K562 (cell line): Measurements from ENCODE around the gene F2RL2. TPM values are rescaled to one million over a fixed set of nuclear protein-coding genes. Genes with fewer than 3 reads are reported as not detected.

ENCODE experiments used
- ATAC-seq: fragments of 200-7000 bp; cut with Tn5 transposase; 3 replicates; pipeline ENCODE4 v1.9.1; 2020; ENCODE audit warnings: moderate library complexity
- BruUV-seq: library from RNA; stranded (reverse); fragments of 400-500 nt; replicated peaks from 2 replicates; lab custom pipeline; 2021; lab: Mats Ljungman, UMichigan
- CTCF ChIA-PET: fragments of 300-600 bp; formaldehyde crosslinking; extraction: SDS; loops from one replicate; lab custom pipeline; 2021; ENCODE audit warnings: low intra/inter-chr PET ratio; lab: Yijun Ruan, JAX
- POLR2A ChIA-PET: fragments of 300-600, 350-650 bp; sonication (Branson Sonifier 250); formaldehyde crosslinking; extraction: SDS; loops from one replicate; lab custom pipeline; 2021; ENCODE audit warnings: antibody characterized with exemption, inconsistent platforms; lab: Yijun Ruan, JAX
- DNase-seq, 4 experiments: peaks; one replicate each; pipeline versions ENCODE4 v3.0.0 to v3.0.0-alpha.2; 2011 to 2018; ENCODE audit warnings: low spot score in 3 of 4, mixed read lengths in 3 of 4; ENCODE audit errors: extremely low read depth in 1 of 4
- FAIRE-seq: peaks from 2 replicates; lab custom pipeline; 2011; peaks lifted over from hg19 to GRCh38; lab: Jason Lieb, UNC
- H2AFZ ChIP-seq: 2 replicates; pipeline ENCODE4 v1.6.0; 2011; ENCODE audit warnings: low read depth, low read length, control low read depth, inconsistent platforms
- H3K27ac ChIP-seq: fragments of 200-600 bp; 3 replicates; pipeline ENCODE4 v1.8.0; 2011; ENCODE audit warnings: low read depth, mild to moderate bottlenecking, control low read depth, inconsistent platforms, low read length, moderate library complexity, mixed read lengths; ENCODE audit errors: extremely low read depth
- H3K27me3 ChIP-seq, 2 experiments: fragments of 300-600 bp in 1 of 2; 2 replicates in 1 of 2; 3 replicates in 1 of 2; pipeline versions ENCODE4 v1.6.0 to v1.8.0; 2011; ENCODE audit warnings: inconsistent platforms in 2 of 2, low read length in 2 of 2, mild to moderate bottlenecking in 1 of 2, mixed read lengths in 1 of 2, moderate library complexity in 1 of 2; ENCODE audit not compliant: control insufficient read depth in 2 of 2, insufficient read depth in 2 of 2
- H3K36me3 ChIP-seq: fragments of 300-600 bp; 3 replicates; pipeline ENCODE4 v1.8.0; 2011; ENCODE audit warnings: mild to moderate bottlenecking, low read length, inconsistent platforms; ENCODE audit not compliant: control insufficient read depth, insufficient read depth
- H3K4me1 ChIP-seq, 2 experiments: fragments of 200-600 bp in 1 of 2; replicated peaks in 1 of 2; 2 replicates in 1 of 2; 3 replicates in 1 of 2; pipeline versions ENCODE4 v1.5.1 to v1.8.0; 2011; ENCODE audit warnings: inconsistent platforms in 2 of 2, low read length in 2 of 2, mild to moderate bottlenecking in 1 of 2, mixed read lengths in 1 of 2, moderate library complexity in 1 of 2; ENCODE audit not compliant: control insufficient read depth in 2 of 2, insufficient read depth in 2 of 2
- H3K4me2 ChIP-seq: 2 replicates; pipeline ENCODE4 v1.6.1; 2011; ENCODE audit warnings: low read length, control low read depth, inconsistent platforms, mixed read lengths; ENCODE audit not compliant: insufficient read depth
- H3K4me3 ChIP-seq: fragments of 200-600 bp; sonication (generic), shearing (Covaris generic); 2 replicates; pipeline ENCODE4 v1.5.1; 2016; ENCODE audit warnings: control low read depth, inconsistent platforms
- H3K79me2 ChIP-seq: fragments of 200-600 bp; 3 replicates; pipeline ENCODE4 v1.8.0; 2011; ENCODE audit warnings: low read length, inconsistent platforms; ENCODE audit not compliant: control insufficient read depth, insufficient read depth
- H3K9ac ChIP-seq, 2 experiments: 2 replicates each; pipeline versions ENCODE4 v1.6.0 to v1.6.1; 2011; ENCODE audit warnings: low read depth in 2 of 2, low read length in 2 of 2, control low read depth in 1 of 2, inconsistent platforms in 1 of 2, mild to moderate bottlenecking in 1 of 2, mixed read lengths in 1 of 2; ENCODE audit not compliant: insufficient read depth in 1 of 2
- H3K9me1 ChIP-seq: one replicate; pipeline ENCODE4 v1.6.0; 2011; ENCODE audit warnings: inconsistent platforms, mild to moderate bottlenecking, low read length, moderate library complexity; ENCODE audit not compliant: control insufficient read depth, insufficient read depth
- H3K9me3 ChIP-seq: replicated peaks from 2 replicates; pipeline ENCODE4 v1.5.1; 2011; ENCODE audit warnings: low read depth, low read length, inconsistent platforms; ENCODE audit not compliant: control insufficient read depth, insufficient read depth
- H4K20me1 ChIP-seq: replicated peaks from 2 replicates; pipeline ENCODE4 v1.6.1; 2011; ENCODE audit warnings: low read length, inconsistent platforms, mixed read lengths; ENCODE audit not compliant: control insufficient read depth, insufficient read depth
- DPF2 ChIP-seq: fragments of 450-650 bp; IDR thresholded peaks from 2 replicates; pipeline ENCODE4 v1.6.1; 2016
- EHMT2 ChIP-seq: fragments of 450-650 bp; IDR thresholded peaks from 2 replicates; pipeline ENCODE4 v1.6.1; 2018; ENCODE audit warnings: antibody characterized with exemption
- ESRRA ChIP-seq: fragments of 450-650 bp; IDR thresholded peaks from 2 replicates; pipeline ENCODE4 v1.6.1; 2014; ENCODE audit warnings: low read depth, mild to moderate bottlenecking, moderate library complexity, borderline replicate concordance
- FOXK2 ChIP-seq, 2 experiments: fragments of 450-650 bp; IDR thresholded peaks in 1 of 2; conservative IDR thresholded peaks in 1 of 2; 2 replicates each; pipeline ENCODE4 v1.6.1; 2016; ENCODE audit warnings: low read depth in 2 of 2, mild to moderate bottlenecking in 1 of 2
- FOXM1 ChIP-seq, 2 experiments: fragments of 450-650 bp in 1 of 2; sonication (generic) in 1 of 2; formaldehyde crosslinking in 1 of 2; IDR thresholded peaks; 2 replicates each; pipeline versions ENCODE4 v1.6.1 to v1.9.0; 2017 to 2022; ENCODE audit warnings: low read depth in 2 of 2, mild to moderate bottlenecking in 2 of 2, missing genetic modification reagents in 1 of 2, moderate library complexity in 1 of 2
- NR2C1 ChIP-seq, 2 experiments: fragments of 450-650 bp; IDR thresholded peaks; 2 replicates each; pipeline ENCODE4 v1.6.1; 2017; ENCODE audit warnings: mild to moderate bottlenecking in 2 of 2, antibody characterized with exemption in 1 of 2, inconsistent platforms in 1 of 2, missing compliant biosample characterization in 1 of 2, missing genetic modification characterization in 1 of 2
- PML ChIP-seq: IDR thresholded peaks from 2 replicates; pipeline ENCODE4 v1.6.1; 2012; ENCODE audit warnings: low read length, inconsistent platforms
- RBM15 ChIP-seq: fragments of 200-400 bp; formaldehyde crosslinking; IDR thresholded peaks from 2 replicates; pipeline ENCODE4 v1.6.1; 2018; ENCODE audit warnings: mild to moderate bottlenecking, low read length, moderate library complexity; ENCODE audit not compliant: insufficient read depth
- SPI1 ChIP-seq: IDR thresholded peaks from 2 replicates; pipeline ENCODE4 v1.6.1; 2011; ENCODE audit warnings: low read depth, low read length, control low read depth, borderline replicate concordance
- ZNF584 ChIP-seq: fragments of 200-800 bp; sonication (Bioruptor generic); IDR thresholded peaks from 2 replicates; pipeline ENCODE4 v1.6.1; 2016; ENCODE audit warnings: low read depth, mild to moderate bottlenecking, missing genetic modification characterization, missing compliant biosample characterization
- ZNF655 ChIP-seq: fragments of 250-450 bp; sonication (Bioruptor Pico); IDR thresholded peaks from 2 replicates; pipeline ENCODE4 v1.5.0; 2021
- WGBS: fragments of 100-300 bp; shearing (Covaris generic); methylation state at CpG from one replicate; pipeline ENCODE4 v1.1.6; 2016; ENCODE audit warnings: low coverage, mixed read lengths; ENCODE audit not compliant: insufficient coverage; ENCODE audit errors: missing lambda C conversion rate; 5-methylcytosine and 5-hydroxymethylcytosine counted together
- in situ Hi-C: fragments of 300-500 bp; cut with MboI; formaldehyde crosslinking; loops from 4 replicates; pipeline ENCODE4 v1.15.0; 2018; ENCODE audit warnings: inconsistent platforms, mixed read lengths
- intact Hi-C: fragments of 100-400 bp; cut with micrococcal nuclease; formaldehyde crosslinking; loops from 2 replicates; pipeline ENCODE4 v1.14.2; 2022
- polyA plus RNA-seq, 8 experiments: library from polyadenylated mRNA; depleted of rRNA in 4 of 8; stranded (reverse) in 5 of 8; unstranded in 3 of 8; fragments of >200 nt; fragmentation: Nextera tagmentation in 2 of 8; fragmentation: Illumina TruSeq in 1 of 8; extraction: Ambion mirVana in 2 of 8; extraction: Trizol in 1 of 8; gene quantifications; 2 replicates each; pipeline versions ENCODE4 v1.2.1 to v1.2.3, GENCODE V29; 2011 to 2014; ENCODE audit warnings: inconsistent platforms in 1 of 8, missing spikeins in 1 of 8
- total RNA-seq, 7 experiments: library from RNA; depleted of rRNA in 6 of 7; stranded (reverse); fragments of >200 nt in 6 of 7; fragmentation: Illumina TruSeq in 2 of 7; extraction: Trizol in 2 of 7; gene quantifications; 2 replicates each; pipeline versions ENCODE4 v1.2.1 to v1.2.3, GENCODE V29; 2011 to 2021; ENCODE audit warnings: low replicate concordance in 1 of 7
- TF ChIP-seq, protein P1 (sequence below): sonication (generic); formaldehyde crosslinking; IDR thresholded peaks from 2 replicates; pipeline ENCODE4 v1.8.0; 2022; ENCODE audit warnings: mild to moderate bottlenecking, low read depth, missing genetic modification reagents

The F2RL2 gene
- total and polyA plus RNA-seq, 9 of the 15 experiments (the other 6 are each of a cell fraction or from before 2014, with no cell fraction given) = 0.03 to 0.12 (median 0.06) TPM; not detected in 3

DNA sequence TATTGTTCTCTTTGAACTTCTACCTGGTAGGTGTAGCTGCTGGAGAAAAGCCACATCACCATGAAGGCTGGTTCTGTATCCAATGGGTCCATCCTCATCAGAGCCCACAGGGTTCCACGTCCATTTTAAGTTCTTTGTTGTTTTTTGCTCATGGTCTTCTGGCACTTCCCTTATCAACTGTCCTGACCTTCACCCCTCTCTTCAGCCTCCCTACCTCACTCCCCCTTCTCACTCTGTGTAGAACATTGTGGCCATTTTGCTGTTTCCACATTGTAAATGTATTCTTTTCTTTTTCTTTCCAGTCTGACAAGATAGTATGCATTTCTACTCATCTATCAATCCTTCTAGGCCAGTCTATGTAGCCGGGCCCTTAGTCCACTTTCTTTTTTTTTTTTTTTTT, 44.3 kb upstream of the F2RL2 start:
- FAIRE-seq (peak; percentile 67), ATAC-seq (peak; percentile 73), DNase-seq (peak in 2 of 4 experiments; percentile 20 to 36)
- ChIA-PET POLR2A (interaction anchor here (0.6 to 4.1 kb wide), 4 partner anchors 9 to 84 kb away, joined by 3 to 16 read pairs (median 3); no protein-coding TSS in a partner anchor), CTCF (no interaction called here)
- Histone ChIP-seq H3K9ac (no peak overlapping the region), H3K27me3 (no peaks in the 10 kb centered on the region), H3K9me3 (no peaks in the 10 kb centered on the region), H3K27ac (no peak overlapping the region; the same call in 2 of the 3 replicates), H3K9me1 (no peaks in the 10 kb centered on the region), H2AFZ (peak overlapping the region; percentile 51; the same call in 1 of the 2 replicates), H4K20me1 (no peaks in the 10 kb centered on the region), H3K4me3 (no peak overlapping the region), H3K4me1 (peaks cover 10 to 11% of the 10 kb centered on the region in 2 experiments; a peak in 4 of 5 replicates), H3K79me2 (no peaks in the 10 kb centered on the region), H3K36me3 (no peaks in the 10 kb centered on the region), H3K4me2 (no peak overlapping the region; the same call in 1 of the 2 replicates)
- intact Hi-C loops = no loop called here
- WGBS = 5% methylated on average over 1 of the region's 2 CpGs
- TF ChIP-seq ZNF584 (no peak), DPF2 (peak; percentile 22; the same call in 1 of the 2 replicates), EHMT2 (peak; percentile 36; the same call in 1 of the 2 replicates), NR2C1 (IDR thresholded peaks at IDR 0.05) (peak; percentile 29; the same call in 1 of the 2 replicates), NR2C1 (tag; IDR thresholded peaks at IDR 0.05) (0 out of 2 replicates have a peak, but pooled peaks have one; percentile 18), RBM15 (no peak), SPI1 (peak; percentile 46; the same call in 1 of the 2 replicates), PML (no peak), ESRRA (0 out of 2 replicates have a peak, but pooled peaks have one; percentile 25), FOXM1 (IDR thresholded peaks at IDR 0.05; ENCODE audit: low read depth) (no peak), FOXM1 (CRISPR knock-in tag; IDR thresholded peaks at IDR 0.05; ENCODE audit: low read depth) (no peak), FOXK2 (conservative IDR thresholded peaks at IDR 0.05 in 1 of 2, IDR thresholded peaks at IDR 0.05 in 1 of 2; ENCODE audit: low read depth in 2 of 2) (peak in 1 of 2 experiments; percentile 48; a peak in 1 of 4 replicates), ZNF655 (CRISPR knock-in tag) (no peak)
- TF ChIP-seq, protein P1, sequence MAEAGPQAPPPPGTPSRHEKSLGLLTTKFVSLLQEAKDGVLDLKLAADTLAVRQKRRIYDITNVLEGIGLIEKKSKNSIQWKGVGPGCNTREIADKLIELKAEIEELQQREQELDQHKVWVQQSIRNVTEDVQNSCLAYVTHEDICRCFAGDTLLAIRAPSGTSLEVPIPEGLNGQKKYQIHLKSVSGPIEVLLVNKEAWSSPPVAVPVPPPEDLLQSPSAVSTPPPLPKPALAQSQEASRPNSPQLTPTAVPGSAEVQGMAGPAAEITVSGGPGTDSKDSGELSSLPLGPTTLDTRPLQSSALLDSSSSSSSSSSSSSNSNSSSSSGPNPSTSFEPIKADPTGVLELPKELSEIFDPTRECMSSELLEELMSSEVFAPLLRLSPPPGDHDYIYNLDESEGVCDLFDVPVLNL (CRISPR knock-in tag) = no peak
- BruUV-seq = no TSS peak
- in situ Hi-C loops = no loop called here
